HG03095 (cell line): ENCODE measurements around the gene AGTRAP.

Source experiments
- ATAC-seq: cut with Tn5 transposase; IDR thresholded peaks from one replicate; pipeline ENCODE4 v1.9.1; 2021; ENCODE audit warnings: moderate library complexity; ENCODE audit not compliant: unreplicated experiment

AGTRAP gene

GRCh38 chr1:11705596-11705995 lies 30.3 kb upstream of the AGTRAP start:
- ATAC-seq = no peak

- no peak for ATAC-seq
Measured at GRCh38 chr1:11706292-11706691, 29.6 kb upstream of the AGTRAP start.

GRCh38 chr1:11707621-11708276 lies 28.2 kb upstream of the AGTRAP start:
- no peak for ATAC-seq

GRCh38 chr1:11708554-11709350 lies 27.2 kb upstream of the AGTRAP start:
- ATAC-seq = no peak

GRCh38 chr1:11711490-11711889 lies 24.4 kb upstream of the AGTRAP start:
- ATAC-seq = no peak

GRCh38 chr1:11712285-11712684 lies 23.7 kb upstream of the AGTRAP start:
- ATAC-seq = no peak

GRCh38 chr1:11713095-11713494 lies 22.8 kb upstream of the AGTRAP start:
- no peak for ATAC-seq

- ATAC-seq = no peak
Measured at GRCh38 chr1:11714831-11715575, 20.9 kb upstream of the AGTRAP start.

- no peak for ATAC-seq
Measured at GRCh38 chr1:11719313-11720032, 16.5 kb upstream of the AGTRAP start.

- ATAC-seq = no peak
Measured at GRCh38 chr1:11720033-11720376, 15.9 kb upstream of the AGTRAP start.

GRCh38 chr1:11720525-11720924 lies 15.4 kb upstream of the AGTRAP start:
- ATAC-seq = no peak

GRCh38 chr1:11721311-11721710 lies 14.6 kb upstream of the AGTRAP start:
- ATAC-seq = no peak

- ATAC-seq = no peak
Measured at GRCh38 chr1:11722538-11722937, 13.4 kb upstream of the AGTRAP start.

- no peak for ATAC-seq
Measured at GRCh38 chr1:11725616-11726015, 10.3 kb upstream of the AGTRAP start.

GRCh38 chr1:11727119-11727518 lies 8.8 kb upstream of the AGTRAP start:
- no peak for ATAC-seq

- ATAC-seq = no peak
Measured at GRCh38 chr1:11728126-11728806, 7.7 kb upstream of the AGTRAP start.

GRCh38 chr1:11729155-11729497 lies 6.8 kb upstream of the AGTRAP start:
- no peak for ATAC-seq

- no peak for ATAC-seq
Measured at GRCh38 chr1:11729498-11730428, 6.2 kb upstream of the AGTRAP start.

- ATAC-seq = no peak
Measured at GRCh38 chr1:11730429-11730891, 5.5 kb upstream of the AGTRAP start.
